ENCODE results near the gene CPSF3.

The CPSF3 gene

DNA sequence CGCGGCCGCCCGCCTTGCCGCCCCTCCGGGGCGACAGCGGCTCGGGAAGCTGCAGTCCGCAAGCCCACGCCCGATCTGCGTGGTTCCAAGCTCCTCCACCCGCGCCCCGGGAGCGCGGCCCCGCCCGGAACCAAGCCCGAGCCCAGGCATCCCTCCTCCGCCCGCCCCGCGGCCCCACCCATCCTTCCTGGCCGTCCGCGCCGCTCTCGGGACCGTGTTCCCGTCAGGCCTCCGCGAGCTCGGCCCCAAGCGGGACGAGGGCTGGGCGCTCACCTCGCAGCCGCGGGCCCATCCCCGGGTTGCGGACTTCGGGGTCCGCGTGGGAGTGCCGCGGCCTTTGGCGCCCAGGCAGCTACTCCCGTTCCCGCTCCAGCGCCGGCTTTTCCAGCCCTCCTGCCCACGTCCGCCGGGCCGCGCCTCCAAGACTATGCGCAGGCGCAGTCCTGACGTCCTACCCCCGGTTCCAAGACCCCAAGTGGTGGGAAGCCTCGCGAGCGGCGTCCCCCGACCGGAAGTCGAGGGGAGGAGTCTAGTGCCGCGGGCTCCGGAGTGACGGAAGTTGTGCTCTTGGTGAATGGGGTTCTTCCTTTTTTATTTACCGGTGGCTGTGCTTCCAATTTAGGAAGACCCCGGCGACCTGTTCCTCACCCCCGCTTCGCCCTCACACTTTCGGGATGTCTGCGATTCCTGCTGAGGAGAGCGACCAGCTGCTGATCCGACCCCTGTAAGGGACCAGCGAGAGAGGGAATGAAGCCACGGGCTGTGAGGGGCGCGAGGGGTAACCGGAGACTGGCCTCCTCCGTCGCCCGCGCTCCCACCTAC lies at the start of gene CPSF3, which contains the start of gene ITGB1BP1:
Gene CPSF3 (plus strand): TSS at position 555 of the 822 bp plus-strand sequence. CDS start 120 bp downstream, at position 675.
Gene ITGB1BP1 (minus strand): TSS at position 429 of the 822 bp plus-strand sequence. CDS start 4,831 bp downstream, outside the sequence.
- peak; percentile 97 to 98 for DNase-seq

DNA sequence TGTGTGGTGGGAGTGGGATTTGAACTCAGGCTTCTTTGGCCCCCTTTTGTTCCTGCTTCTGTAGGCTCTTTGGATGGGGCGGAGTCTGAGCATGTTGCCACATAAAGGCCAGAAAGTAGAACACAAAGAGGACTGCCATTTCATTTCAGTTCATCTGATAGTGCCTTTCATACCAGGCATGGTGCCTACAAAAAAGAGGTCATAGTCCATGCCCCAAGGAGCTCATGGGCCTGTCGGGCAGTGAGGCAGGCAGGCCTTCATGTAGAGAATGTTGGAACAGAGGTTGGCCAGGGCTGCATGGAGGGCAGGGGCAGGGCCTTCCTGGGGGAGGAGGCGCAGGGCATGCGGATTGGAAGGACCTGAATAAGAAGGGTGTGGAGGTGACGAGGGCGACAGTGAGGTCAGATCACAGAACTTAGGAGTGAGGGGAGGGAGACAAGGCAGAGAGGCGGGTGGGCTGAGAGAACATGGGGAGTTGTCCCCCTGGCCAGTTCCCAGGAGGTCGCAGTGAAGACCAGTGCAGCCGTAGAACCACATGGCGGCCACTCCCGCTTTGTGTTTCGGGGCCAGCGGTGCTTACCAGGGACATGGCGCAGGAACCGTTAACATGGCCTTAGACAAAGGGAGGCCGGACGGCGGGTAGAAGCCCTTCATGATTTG lies 49.3 kb upstream of the CPSF3 start:
- DNase-seq: no peak

DNA sequence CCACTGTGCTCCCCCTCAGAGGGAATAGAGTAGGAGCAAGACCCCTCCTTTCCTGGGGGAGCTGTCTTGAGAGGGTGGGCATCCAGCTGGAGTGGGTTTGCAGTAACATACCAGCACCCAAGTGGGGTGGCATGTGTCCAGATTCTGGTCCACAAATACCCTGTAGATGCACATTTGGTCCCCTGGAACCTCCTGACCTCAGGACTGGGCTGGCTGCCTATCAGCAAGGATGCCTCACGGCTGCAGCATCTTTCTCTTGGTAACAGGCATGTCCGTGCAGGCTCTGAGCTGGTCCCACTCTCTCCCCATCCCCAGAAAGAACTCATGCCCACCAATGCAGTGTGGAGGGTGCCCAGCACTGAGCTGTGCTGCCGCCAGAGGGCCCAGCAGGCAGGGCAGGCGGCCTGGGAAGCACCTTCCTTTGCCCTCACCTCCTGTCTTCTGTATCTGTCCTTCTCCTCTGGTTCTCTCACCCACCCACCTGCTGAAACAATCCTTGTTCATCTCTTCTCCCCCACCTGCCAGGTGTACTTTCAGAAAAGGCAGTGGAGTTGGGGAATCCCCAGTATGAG lies 47.5 kb upstream of the CPSF3 start:
- no peak for DNase-seq

DNA sequence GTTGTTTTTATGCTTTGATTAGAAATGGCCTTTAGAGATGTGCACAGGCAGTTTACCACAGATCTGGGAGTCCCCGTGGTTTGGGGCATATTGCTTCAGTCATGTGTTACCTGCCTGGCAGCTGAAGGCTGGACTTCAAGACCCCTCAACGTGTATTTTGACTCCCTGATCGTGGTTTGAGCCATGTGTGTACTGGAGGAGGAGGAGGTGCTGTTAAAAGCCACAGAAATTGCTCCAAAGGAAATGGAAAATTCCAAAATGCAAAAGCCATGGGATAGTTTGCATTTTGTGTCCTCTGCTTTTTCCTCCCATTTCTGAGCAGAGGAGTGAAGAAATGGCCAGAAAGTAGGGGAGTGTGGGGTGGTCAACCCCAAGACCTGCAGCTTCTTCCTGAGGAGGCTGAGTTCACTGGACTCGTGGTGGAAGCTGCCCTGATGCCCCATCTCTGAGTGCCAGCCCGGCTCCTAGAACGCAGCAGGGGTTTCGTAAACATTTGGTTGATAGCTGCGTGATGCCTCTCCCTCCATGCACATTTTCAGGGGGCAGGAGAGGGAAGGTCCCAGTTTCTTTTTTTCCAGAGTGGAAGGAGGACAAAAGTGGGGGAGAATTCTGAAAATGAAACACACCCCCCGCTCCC lies 45.9 kb upstream of the CPSF3 start:
- no peak for DNase-seq

DNA sequence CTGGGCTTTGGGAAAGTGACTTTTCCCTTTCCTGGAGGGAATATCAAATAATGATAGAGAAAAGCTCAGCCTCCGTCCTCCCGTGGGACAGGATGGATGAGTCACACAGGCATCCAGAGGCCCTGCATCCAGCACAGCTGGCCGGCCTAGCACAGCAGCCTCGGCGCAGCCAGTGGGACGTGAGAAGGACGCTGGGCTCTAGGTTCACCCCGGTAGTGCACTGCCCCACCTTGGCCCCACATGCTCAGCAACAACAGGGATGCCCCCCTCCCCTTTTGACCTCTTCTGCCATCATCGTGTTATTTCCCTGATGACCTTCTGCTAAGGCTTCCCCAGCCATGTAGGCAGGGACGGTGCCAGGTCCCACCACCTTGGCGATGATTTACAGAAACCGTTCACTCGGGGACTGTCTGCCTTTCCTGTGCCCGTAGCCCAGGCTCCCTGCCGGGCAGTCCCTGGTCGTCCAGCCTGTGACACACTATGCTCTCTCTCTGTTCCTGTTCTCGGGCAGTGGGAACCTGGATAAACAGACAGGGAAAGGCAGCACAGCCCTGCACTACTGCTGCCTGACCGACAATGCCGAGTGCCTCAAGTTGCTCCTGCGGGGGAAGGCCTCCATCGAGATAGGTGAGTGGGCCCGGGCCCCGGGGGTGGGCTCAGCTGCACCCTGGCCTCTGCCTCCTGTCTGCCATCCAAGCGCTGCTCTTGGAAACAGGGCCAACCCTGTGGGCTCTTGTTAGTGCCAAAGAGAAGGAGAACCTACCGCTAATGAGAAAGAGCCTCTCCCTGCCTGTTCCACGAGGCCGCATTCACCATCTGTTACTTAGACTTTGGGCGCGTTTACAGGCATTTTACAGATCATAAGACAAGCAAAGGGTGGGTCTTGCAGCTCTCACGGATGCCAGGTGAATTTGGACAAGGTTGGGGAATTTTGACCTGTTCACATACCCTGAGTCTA lies 44.7 kb upstream of the CPSF3 start:
- DNase-seq: no peak

DNA sequence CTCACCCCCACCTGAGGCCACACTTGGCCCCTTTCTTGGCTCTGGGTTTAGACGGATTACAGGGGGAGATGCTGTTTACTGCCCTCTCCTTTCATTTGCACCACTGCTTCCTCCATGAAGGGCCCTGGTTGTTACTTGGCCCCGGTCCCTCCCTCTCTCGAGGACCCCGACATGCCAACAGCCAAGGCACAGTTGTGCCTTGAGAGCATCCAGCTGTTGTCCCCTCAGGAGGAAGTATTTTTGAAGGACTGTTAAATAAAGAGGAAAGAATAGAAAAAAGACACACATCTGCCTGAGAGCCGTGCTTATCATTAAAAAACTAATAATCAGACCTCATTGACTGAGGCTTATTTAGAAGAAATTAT lies 44.1 kb upstream of the CPSF3 start:
- no peak for DNase-seq

DNA sequence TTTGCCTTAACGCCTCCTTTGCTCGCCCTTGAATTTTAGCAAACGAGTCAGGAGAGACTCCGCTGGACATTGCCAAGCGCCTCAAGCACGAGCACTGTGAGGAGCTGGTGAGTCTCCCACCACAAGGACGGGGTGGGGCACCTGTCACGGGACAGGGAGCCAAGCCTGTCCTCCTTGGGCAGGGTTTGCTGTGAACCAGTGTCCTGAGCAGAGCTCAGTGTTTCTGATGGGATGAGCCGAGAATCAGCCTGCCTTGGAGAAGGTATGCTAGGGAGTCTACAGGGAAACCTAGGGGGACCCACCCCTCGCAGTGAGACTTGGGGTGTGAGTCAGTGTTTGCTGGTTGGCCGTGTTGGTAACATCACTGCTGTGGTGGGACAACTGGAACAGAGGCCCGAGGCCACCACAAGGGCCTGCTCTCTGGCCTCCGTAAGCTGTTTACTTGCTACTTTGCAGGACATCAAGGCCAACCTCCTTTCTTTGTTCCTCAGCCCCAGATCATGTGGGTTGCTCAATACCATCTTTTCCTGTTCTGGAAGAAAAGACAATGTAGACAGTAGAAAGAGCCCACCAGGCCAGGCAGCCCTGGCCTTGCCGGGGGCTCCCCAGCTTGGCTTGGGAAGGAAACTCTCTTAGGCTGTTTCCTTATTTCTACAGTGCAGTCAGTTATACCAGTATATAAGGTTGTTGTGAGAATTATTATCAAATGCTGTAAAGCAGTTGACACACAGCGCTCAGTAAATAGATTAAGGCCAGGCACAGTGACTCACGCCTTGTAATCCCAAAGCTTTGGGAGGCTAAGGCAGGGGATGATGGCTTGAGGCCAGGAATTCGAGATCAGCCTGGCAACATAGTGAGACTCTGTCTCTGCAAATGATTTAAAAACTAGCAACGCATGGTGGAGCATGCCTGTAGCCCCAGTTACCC lies 42.5 kb upstream of the CPSF3 start:
- DNase-seq: no peak

DNA sequence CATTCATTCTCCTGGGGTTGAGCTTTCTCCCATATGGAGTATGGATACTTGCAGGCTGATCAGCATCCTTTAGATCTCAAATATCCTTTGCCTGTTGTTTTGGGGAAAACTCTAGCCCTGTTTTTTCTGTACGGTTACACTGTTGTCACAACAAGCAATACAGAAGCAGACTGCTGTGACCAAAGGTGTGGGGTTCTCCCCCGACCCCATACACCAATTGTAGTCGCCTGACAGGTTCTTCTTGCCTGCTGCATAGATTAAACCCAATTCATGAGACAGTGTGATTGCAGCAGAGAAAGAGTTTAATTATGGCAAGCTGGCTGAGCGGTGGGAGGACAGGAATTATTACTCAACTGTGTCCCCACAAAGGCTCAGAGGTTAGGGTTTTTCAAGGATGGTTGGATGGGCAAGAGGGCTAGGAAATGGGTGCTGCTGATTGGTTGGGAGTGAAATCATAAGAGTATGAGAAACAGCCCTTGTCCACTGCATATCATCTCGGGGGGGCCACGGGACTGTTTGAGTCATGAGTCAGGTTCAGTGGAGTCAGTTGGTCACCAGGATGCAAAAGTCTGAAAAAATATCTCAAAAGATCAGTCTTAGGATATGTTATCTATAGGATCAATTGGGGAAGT lies 40.7 kb upstream of the CPSF3 start:
- no peak for DNase-seq

DNA sequence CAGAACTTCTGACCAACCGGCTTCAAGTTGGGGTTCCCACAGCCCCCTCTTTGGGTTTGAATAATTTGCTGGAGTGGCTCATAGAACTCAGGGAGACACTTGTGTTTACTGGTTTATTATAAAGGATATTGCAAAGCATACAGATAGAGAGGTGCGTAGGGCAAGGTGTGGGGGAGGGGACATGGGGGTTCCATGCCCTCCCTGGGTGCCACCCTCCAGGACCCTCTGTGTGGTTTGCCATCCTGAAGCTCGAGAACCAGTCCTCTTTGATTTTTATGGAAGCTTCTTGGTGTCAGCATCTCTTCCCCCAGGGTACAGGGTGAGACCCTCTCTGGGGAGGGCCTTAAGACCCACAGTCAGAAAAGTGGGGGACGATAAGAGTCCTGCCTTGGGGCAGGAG lies 38.9 kb upstream of the CPSF3 start:
- no peak for DNase-seq

DNA sequence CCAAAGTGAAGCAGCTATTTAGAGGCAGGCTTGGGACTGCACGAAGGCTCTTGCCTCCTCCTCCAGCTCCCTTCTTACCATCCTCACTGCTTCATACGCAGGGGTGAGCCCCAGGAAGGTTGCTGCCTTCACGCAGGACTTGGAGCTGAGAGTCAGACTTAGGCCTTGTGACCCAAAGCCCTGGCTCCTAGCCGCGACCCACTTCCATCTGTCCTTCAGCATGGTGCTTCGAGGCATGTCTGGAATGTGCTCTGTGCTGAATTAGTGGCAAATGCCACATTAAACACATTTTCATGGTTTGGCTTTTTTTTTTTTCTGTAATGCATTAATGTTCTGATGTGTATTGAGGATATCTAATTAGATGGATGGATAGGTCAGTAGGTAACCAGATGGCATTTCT lies 37.6 kb upstream of the CPSF3 start:
- no peak for DNase-seq

DNA sequence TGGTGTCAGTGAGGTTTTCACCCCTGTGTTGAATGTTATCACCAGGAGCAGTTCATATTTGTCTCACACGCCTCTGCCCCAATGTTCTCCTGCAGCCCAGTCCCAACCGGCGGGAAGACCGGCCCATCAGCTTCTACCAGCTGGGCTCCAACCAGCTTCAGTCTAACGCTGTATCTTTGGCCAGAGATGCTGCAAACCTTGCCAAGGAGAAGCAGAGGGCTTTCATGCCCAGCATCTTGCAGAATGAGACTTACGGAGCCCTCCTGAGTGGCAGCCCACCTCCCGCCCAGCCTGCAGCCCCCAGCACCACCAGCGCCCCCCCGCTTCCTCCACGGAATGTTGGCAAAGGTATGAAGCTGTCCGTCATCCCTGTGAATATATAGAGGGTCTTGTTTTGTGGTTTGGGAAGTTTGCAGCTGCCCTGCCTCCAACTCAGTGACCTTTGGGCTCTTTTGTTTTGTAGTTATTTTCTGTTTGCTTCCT lies 35.2 kb upstream of the CPSF3 start:
- no peak for DNase-seq

DNA sequence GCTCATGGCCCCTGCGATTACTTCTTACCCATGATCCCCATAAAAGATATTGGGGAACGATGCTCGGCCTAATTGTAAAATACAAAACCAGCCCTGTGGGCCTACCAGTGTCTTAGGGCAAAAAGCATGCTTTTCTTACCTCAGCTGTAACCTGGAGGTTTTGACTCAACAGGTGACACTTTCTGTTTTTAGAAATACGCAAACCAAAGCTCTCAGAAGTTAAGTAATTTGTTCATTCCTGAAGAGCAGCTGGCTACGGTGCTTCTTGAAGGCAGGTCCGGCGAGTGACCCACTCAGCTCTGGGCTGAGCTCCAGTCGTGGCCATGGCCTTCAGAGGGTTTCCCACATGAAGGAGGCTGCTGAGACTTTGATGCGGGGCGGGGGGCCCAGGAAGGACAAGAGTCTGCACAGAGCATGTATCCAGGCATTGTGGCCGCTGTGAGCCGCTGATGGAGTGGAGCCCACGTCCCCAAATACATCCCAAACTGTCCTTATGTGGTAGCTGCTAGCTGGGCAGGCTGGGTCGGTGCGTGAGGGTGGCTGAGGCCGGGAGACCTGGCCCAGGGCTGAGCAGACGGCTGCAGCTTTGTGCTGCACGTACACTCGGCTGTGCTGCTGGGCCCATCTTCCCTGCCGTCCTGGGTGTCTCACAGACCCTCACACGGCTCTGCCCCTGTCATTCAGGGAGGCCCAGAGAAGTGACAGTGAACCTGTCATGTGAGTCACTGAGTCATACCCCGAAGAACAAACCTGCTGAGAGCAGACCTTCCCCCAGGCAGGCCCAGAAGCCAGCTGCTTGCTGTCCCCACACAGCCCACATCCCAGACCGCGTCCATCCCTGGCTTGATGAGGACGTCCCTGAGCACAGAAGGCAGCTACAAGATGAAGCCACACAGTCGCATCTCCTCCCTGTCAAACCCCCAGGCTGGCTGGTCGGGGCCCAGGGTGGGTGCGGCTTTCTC lies 34.2 kb upstream of the CPSF3 start:
- no peak for DNase-seq

DNA sequence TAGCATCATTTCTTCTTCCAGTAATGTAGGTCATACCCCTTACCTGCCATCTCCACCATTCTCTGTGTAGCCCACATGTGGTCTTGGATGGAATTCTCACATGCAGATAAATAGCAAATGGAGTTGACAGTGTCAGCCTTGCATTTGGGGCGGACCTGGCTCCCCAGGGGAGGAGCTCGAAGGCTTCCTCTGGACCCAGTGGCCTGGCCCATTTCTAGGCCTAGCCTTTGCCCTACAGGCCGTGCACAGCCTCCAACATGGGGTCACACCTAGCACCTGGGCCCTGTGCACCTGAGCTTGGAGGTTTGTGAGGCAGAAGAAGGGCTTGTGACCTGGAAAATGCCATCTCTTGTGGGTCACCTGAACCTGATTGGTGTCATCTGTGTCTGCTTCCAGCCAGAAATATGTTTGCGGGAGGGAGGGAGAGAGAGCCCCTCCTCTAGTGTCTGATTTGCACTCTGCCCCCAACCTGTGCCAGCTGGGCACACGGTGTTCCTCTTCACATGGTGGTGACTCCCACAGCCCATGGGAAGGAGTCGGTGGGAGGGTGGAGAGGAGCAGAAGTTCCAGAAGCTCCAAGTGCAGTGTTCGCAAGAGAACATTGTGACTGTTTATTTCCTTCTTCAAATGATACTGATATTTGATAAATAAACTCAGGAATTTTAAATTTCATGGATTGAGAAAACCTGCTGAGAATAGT lies 33.2 kb upstream of the CPSF3 start:
- DNase-seq: no peak

DNA sequence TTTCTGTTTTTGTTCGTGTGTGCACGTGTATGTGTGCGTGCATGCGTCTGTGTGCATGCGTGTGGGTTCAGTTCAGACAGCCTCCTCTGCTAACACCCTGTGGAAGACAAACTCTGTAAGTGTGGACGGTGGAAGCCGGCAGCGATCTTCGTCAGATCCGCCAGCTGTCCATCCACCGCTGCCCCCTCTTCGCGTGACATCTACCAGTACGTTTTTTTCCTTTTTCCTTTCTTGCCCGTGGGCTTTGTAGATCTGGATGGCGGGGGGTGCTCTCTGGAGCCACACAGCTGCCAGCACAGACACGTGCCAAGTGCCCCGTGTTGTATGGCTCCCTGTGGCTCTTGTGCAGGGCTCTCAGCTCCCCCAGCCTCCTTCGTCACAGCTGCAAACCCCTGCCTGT lies 32.5 kb upstream of the CPSF3 start:
- DNase-seq: no peak

DNA sequence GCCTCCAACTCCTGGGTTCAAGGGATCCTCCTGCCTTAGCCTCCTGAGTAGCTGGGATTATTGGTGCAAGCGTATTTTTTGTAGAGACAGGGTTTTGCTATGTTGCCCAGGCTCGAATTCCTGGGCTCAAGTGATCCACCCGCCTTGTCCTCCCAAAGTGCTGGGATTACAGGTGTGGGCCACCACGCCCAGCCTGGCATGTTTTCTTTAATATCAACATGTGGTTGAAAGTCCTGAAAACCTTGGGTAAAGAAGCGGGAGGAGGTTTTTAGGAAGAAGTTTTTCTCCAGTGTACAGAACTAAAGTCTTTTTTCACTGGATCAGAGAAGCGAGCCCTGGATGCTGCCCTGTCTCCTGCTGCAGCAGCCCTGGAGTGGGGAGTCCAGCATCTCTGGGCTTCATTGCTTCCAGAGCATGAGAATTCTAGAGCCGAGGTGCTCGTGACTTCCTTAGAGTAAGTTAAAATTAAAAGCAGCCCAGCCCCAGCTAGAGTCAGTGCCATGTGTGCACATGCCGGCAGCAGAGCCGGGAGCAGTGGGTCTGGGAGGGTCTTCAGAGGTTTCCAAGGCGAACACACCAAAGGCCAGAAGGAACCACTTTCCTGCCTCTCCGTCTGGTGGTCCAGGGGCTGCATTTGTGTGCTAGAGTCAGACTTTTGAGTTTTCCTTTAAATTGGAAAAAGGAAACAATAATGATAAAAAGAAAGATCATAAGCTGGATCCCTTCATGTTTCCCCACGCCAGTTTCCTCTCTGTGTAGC lies 31.3 kb upstream of the CPSF3 start:
- no peak for DNase-seq

DNA sequence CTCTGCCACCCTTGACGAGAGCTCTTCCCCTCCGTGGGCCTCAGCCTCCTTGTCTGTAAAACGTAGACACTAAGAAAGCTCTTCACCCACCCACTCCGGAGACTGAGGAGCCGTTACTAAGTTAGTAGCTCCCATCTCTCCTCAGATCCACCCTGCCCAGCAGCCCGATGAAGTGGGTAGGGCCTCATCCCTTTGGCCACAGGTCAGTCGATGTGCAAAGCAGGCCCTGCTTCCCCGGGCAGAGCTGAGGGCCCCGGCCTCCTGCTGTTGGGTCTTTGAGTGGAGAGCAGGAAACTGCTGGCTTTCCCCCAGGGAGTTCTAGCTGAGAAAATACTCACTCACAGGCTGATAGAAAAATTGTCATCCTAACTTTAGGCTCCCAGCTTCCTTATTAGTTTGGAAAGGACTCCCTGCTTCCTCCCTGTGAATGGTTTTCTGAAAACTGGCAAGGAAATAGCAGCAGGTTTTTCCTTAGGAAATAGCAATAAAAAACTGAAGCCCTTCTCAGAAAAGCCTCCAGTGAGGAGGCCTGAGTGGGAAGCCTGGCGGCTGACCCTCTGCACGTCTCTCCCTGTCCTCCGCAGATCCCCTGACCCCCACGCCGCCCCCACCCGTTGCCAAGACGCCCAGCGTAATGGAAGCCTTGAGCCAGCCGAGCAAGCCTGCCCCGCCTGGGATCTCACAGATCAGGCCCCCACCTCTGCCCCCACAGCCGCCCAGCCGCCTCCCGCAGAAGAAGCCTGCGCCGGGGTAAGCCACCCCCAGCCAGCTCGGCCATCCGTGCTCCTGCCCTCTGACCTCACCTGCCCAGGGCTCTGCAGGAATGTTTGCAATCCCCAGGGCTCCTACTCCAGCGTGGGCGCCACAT lies 30.3 kb upstream of the CPSF3 start:
- DNase-seq: no peak

DNA sequence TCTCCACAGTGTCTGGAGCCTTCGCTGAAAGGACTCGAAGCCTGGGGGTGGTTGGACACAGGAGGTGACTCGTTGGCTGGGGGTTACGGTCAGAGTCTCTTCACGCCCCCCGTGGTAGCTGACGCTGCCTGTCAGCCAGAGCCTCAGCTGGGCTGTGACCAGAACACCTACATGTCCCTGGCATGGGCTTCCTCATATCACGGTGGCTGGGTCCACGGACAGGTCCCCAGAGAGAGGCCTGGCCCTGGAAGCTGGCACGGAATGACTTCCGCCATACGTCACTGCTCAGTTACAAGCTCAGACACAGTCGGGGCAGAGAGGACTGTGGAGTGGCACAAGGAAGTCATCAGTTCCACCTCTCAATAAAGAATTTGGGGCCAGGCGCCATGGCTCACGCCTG lies 28.6 kb upstream of the CPSF3 start:
- DNase-seq: no peak

Data from CD4-positive, alpha-beta T cell treated with Interferon alpha-2 for 1 hour (primary cell).